Fibroblast of skin of right quadriceps (primary cell): ENCODE measurements around the gene SLC7A6OS.

Experiments
- DNase-seq: peaks from one replicate; pipeline ENCODE4 v3.0.0-alpha.2; 2013

Gene SLC7A6OS

GRCh38 chr16:68343137-68343536 is 32.4 kb upstream of the SLC7A6OS start:
- no peak for DNase-seq

- DNase-seq, result no peak
These were observed 31.9 kb upstream of the SLC7A6OS start for GRCh38 chr16:68342620-68343019.

GRCh38 chr16:68339214-68339613 is 28.5 kb upstream of the SLC7A6OS start:
- no peak for DNase-seq

GRCh38 chr16:68338326-68339119 is 27.8 kb upstream of the SLC7A6OS start:
- no peak for DNase-seq

GRCh38 chr16:68335175-68335574 is 24.4 kb upstream of the SLC7A6OS start:
- DNase-seq, result peak; percentile 25

- DNase-seq, result peak; percentile 7
These were observed 21.8 kb upstream of the SLC7A6OS start for GRCh38 chr16:68332411-68333121.

- DNase-seq, result peak; percentile 21
These were observed 21.2 kb upstream of the SLC7A6OS start for GRCh38 chr16:68331879-68332410.

GRCh38 chr16:68328860-68329390 is 18.2 kb upstream of the SLC7A6OS start:
- DNase-seq, result no peak

GRCh38 chr16:68328151-68328859 is 17.6 kb upstream of the SLC7A6OS start:
- DNase-seq, result peak; percentile 78

- no peak for DNase-seq
These were observed 14.1 kb upstream of the SLC7A6OS start for GRCh38 chr16:68324780-68325357.

- DNase-seq, result no peak
These were observed 13.6 kb upstream of the SLC7A6OS start for GRCh38 chr16:68324336-68324735.

GRCh38 chr16:68319185-68319908 is 8.6 kb upstream of the SLC7A6OS start:
- no peak for DNase-seq

- DNase-seq, result no peak
These were observed 2.4 kb upstream of the SLC7A6OS start for GRCh38 chr16:68313116-68313515.

- no peak for DNase-seq
These were observed 341 bp downstream of the SLC7A6OS start for GRCh38 chr16:68310437-68310773.

- no peak for DNase-seq
These were observed 947 bp downstream of the SLC7A6OS start for GRCh38 chr16:68309799-68310198.

- no peak for DNase-seq
These were observed 4.1 kb downstream of the SLC7A6OS start for GRCh38 chr16:68306633-68307032.

GRCh38 chr16:68300734-68301459 is 9.8 kb downstream of the SLC7A6OS start:
- DNase-seq, result no peak

- DNase-seq, result no peak
These were observed 10.9 kb downstream of the SLC7A6OS start for GRCh38 chr16:68299571-68300453.

GRCh38 chr16:68298907-68299561 is 11.7 kb downstream of the SLC7A6OS start:
- DNase-seq, result peak; percentile 75

GRCh38 chr16:68298312-68298711 is 12.4 kb downstream of the SLC7A6OS start:
- no peak for DNase-seq
